Stimulated activated CD8-positive, alpha-beta memory T cell treated with anti-CD3 and anti-CD28 coated beads, Interleukin-7, amount 100 ng/mL, for 48 hours (primary cell): ENCODE data around the gene PRPF38B.
"Not testable (repeated sequence)": the region's sequence is repeated elsewhere in the genome, so short reads cannot be mapped to it uniquely, and the experiment has no call there.

Experiments used
- DNase-seq, 2 donors: peaks; one replicate each; pipeline ENCODE4 v3.0.0-alpha.2; 2020; ENCODE audit warnings: low read depth in 1 of 2; ENCODE audit errors: extremely low read depth in 1 of 2

The PRPF38B gene

DNA sequence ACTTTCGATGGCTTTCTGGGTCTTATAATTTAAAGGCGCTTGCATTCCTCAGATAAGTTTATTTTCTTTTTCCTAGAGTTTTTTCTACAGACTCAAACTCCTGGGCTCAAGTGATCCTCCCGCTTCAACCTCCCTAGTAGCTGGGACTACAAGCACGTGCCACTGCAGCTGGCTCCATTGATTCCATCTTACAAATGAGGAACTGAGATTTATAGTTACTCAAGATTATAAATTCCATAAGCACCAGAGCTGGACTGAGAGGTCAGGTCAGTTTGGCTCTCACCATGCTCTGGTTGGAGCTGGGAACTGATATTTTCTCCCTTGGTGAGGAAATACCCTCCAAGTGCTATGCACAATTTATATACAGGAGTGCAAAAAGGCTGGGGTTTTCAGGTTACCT, 13.4 kb upstream of the PRPF38B start:
- no peak for DNase-seq

DNA sequence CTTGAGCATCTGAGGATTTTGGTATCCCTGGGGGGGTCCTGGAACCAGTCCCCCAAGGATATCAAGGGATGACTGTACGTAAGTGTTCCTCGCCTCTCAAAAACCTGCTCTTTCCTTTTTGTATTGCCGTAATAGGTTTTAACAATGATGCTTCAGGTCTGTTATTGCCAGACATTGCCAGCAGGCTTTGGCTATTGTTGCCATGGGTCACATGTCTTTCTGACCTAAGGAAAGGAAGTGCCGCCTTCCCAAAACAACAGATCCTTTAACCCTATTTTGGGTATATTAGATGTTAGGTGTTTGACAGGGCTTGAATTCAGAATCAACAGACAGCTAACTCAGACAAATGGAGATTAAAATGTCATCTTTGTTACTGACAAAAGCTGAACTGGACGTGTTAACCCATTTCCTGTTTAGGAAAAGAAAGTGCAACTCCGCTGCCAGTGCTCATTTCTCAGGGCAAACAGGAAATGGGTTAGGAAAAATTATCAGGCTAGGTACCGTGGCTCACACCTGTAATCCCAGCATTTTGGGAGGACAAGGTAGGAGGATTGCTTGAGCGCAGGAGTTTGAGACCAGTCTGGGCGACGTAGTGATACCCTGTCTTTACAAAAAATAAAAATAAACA, 12.4 kb upstream of the PRPF38B start:
- no peak for DNase-seq

DNA sequence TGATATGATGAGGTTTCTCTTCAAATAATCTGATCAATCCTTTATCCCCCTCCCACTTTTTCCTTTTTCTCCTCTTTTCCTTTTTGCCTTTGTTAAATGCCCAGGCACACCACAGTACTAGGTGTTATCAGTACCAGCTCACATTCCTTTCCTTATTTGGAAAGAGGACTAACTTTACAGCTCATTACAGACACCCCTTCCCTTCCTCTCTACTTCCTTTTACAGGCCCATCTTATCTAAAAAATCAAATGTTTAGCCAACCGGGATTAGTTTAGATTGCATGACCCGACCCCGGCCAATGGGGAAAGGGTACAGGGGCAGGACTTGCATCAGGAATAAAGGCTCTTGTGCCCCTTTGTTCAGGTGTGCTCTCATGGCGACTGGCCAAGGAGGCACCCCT, 10.4 kb upstream of the PRPF38B start:
- not testable (repeated sequence) for DNase-seq

DNA sequence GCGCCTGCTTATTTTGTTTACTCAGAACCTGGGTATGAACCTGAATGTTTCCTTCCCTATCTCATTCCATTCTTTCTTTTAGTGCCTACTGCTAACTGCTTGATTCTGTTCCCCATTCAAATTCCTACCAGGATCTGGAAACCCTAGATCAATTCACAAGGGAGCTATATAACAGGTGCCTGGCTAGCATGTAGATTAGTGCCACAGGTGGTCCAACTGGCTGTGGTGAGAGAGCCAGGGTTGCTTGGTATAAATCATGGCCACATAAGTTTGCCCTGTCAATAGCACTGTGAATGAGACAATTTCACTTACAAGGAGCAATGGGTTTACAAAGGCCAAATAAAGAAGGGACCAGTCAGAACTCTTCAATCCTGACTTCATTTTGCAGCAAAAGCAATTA, 6.6 kb upstream of the PRPF38B start:
- DNase-seq = no peak

DNA sequence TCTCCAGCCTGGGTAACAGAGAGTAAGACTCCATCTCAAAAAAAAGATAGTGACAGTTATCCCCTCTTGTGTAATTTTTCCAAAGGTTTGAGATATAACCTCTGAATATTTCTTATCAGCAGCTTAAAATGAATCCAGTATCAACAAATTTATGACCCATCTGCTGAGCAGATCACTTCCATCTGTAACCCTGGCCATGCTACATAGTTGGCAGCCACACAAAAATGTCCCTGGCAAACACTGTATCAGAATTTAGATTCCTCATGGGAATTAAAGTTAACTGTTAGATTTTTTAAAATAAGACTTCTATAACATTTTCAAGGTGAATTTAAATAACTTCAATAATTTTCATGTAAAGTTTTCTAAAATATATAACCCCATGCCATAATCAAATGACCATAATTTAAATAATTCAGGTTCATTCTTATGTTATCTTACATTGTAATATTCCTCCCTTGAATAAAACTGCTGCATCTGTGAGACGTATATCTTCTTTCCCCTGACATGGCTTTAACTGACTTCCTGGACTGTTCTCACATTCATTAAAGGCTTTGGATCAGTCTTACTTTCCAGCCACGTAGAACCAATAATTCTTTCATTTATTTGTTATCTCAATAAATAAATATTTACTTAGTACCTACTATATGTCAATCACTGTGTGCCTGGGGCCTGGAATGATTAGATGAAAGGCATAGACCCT, 5.3 kb upstream of the PRPF38B start:
- no peak for DNase-seq

DNA sequence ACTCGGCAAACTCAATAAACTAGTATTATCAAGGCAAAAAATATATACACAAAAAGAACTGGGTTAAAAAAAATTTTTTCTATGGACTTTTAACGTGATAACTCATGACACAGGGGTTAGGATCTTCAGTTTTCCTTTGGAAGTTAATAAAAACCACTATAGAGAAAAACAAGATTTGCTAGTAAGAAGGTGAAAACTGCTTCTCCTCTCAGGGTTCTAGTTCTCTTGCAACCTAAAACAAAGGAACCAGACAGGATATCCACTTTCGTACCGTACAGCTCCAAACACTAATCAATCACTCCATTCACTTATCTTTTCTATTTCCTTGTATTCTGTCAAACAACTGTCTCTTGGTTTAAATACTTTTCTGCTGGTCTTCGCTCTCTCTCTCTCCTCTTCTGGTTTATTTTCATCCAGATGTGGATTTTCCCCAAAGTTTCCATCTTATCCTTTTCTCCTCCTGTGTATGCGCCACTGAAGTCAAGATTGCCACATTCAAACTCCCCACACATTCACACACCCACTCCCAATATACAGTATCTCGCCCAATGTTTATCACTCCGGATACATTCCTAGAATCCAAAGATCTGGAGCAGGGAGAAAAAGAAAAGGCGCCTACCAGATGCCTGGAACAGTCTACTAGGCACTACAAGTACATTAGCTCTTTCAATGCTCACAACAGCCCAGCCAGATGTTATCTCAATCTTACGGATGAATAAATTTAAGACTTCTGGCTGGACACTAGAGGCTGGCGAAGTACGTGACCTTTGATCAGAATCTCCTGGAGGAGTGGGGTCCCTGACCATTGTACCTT, 775 bp upstream of the PRPF38B start:
- DNase-seq = no peak

DNA sequence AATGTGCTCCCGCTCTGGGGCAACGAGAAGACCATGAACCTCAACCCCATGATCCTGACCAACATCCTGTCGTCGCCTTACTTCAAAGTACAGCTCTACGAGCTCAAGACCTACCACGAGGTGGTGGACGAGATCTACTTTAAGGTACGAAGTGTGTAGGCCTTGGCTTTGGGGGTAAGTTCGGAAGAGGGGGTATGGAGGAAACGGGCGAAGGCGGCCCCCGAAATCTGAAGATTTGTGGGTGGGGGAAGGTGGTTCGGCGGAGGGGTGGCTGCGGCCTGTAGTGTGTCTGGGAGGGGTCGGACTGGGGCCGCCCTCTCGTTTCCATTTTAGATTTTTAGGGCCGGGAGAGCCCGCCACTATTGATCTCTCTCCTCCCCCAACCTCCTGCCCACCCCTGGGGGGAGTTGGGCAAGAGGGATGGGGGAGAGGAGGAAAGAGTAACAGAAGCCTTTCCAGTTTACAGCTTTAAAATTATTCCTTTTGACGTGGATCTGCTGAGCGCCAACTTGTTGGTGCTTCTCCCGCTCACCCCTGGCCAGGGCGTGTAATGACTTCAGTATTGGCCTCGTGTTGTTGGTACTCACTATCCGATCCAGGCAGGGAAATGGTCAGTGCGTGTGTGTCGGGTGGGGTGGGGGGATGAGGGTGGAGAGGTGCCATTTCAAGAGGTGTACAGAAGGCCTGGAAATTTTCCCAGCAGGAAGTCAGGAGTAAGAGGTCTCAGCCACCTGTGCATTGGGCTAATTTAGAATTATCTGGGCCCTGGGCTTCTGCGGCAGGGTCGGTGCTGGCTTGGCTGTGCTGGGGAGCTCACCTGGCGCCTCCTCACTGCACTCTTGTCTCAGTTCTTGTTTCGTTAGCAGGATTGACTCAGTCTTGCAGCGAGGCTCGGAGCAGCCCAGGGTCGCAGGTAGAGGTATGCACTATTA, 880 bp downstream of the PRPF38B start:
- peak; percentile 37 to 48 for DNase-seq

DNA sequence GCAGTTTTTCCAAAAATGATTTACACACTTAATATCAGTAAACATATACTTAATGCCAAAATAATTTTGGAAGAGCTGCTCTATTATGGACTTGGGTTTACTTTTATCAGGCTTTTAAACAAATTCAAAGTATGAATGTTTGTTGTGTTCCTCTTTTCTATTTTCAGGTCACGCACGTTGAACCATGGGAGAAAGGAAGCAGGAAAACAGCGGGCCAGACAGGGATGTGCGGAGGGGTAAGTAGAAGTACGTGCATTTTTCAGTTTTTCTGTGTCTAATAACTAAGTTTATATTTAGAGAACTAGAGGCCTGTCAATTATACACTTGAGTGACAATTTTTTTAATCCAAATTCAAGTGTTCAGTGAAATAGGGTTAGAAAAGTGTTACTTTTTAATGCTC, 3.4 kb downstream of the PRPF38B start:
- DNase-seq = no peak

DNA sequence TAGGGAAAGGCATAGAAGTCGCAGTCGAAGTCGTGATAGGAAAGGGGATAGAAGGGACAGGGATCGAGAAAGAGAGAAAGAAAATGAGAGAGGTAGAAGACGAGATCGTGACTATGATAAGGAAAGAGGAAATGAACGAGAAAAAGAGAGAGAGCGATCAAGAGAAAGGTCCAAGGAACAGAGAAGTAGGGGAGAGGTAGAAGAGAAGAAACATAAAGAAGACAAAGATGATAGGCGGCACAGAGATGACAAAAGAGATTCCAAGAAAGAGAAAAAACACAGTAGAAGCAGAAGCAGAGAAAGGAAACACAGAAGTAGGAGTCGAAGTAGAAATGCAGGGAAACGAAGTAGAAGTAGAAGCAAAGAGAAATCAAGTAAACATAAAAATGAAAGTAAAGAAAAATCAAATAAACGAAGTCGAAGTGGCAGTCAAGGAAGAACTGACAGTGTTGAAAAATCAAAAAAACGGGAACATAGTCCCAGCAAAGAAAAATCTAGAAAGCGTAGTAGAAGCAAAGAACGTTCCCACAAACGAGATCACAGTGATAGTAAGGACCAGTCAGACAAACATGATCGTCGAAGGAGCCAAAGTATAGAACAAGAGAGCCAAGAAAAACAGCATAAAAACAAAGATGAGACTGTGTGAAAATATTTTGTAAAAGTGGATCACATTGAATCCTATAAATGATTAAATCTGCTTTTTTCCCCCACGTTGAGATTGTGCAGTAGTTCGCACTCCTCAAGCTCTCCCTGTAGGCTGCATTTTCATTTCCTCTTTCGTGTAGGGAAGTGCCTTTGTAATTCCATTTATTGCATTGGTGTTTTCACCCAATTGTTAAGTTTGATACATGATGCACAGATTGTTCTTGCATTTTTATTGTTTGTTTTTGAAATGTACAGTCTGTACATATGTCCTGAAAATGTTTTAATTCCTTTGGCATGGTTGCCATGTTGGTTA, 7.5 kb downstream of the PRPF38B start:
- DNase-seq = no peak

DNA sequence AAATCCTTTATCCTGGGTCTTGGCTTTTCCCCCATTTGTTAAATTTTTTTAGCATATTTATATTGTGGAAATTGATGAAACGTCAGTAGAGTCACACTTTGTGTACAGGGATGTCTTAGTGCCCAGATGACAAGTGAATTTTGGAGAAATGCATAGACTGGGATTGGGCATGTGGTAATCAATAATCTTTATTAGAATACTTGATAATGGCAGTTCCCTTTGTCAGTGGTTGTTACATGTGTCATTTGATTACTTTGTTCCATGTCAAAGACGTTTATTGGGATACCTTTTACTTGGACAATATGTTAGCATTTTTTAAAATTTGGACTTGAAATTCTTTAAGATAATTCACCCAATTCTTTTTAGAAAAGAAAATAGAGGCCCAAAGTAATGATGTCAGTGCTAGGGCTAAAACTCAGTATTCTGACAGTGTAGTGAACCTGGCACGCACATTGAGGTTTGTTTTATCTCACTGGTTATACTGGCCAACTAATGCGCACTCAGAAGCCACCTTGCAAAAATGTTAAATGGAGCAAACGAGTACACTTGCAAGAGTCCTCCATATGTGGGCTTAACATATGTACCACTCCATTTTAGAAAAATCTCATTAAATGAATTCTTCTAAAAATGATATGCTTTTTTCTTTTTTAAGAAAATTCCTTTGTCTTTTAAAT, 9.2 kb downstream of the PRPF38B start:
- DNase-seq = no peak

DNA sequence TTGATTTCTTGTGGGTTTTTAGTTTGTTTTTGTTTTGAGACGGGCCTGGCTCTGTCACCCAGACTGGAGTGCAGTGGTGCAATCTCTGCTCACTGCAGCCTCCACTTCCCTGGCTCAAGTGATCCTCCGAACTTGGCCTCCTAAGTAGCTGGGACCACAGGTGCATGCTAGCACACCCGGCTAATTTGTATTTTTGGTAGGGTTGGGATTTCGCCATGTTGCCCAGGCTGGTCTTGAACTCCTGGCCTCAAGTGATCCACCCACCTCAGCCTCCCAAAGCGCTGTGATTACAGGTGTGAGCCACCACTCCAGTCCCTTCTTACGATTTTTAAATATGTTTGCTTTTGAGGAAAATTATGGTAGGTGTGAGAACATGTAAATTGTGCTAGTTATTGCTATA, 10.0 kb downstream of the PRPF38B start:
- DNase-seq = not testable (repeated sequence)

DNA sequence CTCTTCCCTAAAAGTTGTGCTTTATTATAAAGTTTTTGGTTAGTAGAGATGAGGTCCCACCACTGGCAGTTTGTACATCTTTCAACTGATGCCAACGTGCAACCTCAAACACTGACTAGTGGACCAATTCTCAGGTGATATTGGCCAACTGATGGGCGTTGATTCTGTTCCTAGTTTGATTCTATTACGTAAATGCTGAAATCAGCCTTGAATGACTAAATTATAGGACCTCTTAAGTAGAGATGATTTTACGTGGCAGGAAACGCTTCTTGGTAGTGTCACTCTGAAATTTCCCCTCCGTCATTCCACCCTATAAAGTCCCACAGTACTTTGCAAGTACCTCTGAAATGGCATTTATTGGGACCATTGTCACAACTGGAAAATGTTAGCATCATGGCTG, 11.8 kb downstream of the PRPF38B start:
- no peak for DNase-seq

DNA sequence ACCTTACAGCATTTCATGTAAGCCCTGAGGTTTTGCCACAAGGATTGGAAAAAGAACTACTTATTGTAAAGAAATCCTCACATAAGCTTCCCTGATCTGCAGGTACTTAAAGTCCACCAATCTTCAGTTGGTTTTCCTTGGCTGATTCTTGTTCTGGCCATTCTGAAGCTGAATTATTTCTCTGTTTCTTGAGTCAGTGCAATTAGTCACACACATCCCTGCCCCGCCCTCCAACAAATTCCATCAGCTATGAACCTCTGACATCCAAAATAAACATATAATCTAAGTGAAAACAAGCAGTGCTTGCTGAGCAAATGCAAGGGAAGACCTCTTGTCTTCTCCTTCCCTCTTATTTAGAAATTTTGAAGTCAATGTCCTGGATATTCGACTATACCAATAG, 12.4 kb downstream of the PRPF38B start:
- DNase-seq = no peak

DNA sequence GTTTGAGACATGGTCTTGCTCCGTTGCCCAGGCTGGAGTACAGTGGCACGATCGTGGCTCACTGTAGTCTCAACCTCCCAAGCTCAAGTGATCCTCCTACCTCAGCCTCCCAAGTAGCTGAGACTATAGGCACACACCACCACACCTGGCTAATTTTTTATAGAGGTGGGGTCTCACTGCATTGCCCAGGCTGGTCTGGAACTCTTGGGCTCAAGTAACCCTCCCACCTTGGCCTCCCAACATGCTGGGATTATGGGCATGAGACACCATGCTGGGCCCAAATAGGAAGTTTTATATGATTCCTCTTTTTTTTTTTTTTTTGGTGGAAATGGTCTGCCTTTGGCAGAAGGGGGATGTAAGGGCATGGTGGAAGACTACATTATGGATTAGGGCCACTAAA, 14.5 kb downstream of the PRPF38B start:
- no peak for DNase-seq

DNA sequence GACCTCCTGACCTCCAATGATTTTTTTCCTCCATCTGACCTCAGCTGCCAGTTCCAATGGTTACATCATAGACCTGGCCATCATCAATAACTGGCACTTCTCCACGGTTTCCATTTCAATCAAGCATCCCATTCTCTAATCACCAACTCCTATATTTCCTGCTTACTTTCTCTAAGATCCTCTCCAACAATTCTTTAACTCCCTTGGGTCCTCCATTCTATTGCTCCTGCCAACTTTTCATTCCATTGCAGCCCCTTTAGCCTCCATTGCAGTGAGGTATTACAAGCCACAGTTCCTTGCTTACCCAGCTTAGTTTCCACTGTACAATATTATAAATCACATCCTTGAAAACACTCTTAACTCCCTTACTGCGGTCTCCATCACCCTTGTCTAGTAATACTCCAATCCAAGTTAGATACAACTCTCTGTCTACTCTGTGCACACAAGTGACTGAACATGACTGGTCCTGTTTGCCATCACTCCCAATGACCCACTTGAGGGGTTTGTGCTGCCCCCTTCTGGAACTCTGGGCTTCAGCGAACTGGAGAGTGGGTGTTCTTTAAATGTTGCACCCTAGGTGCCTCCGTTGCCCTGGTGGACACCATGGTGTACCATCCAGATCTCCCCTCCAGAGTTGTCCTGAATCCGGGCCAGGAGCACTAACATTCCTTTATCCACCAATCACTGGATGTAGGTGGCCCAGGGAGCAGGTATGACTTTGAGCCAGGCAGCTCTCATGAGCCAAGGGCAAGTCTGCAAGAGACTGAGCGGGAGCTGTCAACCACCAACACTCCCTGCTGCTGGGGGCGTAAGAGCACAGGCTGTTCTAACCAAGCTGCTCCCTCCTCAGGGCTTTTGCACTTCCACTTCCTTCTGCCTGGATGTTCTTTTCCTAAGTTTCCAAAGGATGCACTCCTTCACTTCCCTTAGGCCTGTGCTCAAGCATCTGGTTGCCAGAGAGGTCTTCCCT, 16.9 kb downstream of the PRPF38B start:
- peak in 1 of 2 donors; percentile 57 for DNase-seq

DNA sequence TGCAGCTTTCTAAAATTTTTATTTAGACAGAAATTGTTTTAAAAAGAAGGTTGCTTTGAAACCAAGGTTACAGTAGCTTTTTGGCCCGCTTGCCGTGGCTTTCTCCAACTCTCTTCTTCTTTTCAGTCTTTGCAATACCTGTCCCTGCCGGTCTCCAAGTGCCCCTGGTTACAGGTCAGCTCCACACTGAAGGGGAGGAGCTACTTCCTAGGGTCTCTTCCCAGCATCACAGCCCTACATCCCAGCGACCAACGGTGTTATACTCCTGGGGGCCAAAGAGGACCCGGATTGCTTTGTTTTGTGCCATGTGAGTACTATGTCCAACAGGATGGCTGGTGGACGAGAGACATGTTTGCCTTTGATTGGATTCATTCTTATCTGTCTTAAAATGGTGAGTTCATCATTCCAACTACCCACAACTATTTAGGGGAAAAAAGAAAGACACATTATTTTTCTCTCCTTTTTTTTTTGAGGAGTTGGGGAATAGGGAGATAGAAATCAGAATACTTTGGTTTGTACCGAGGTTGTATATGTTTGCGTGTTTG, 20.6 kb downstream of the PRPF38B start, which contains the start of gene FNDC7:
Gene FNDC7 (plus strand): TSS at position 303 of the 545 bp plus-strand sequence. CDS start 26 bp downstream, at position 329.
- no peak for DNase-seq

DNA sequence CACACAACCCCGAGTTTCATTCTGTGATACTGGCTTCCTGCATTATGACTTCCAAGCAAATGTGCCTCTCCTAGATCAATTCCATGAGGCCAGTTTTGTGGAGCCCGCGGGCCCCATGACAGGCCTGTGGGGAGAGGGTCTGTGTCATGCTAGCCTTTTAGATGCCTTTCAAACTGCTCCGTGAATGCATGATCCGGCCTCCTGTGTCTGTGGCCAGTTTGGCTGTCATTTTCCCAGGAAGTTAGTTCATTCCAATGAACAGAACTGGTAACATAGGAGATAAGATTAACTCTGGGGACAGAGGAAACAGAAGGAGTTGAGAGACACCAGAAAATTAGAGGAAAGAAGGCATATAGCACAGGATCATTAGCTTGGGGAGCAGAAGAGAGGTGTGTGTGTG, 23.8 kb downstream of the PRPF38B start:
- DNase-seq = no peak
